LNCaP clone FGC (cell line): ENCODE data around the gene GTF2A1.
"Not testable (repeated sequence)": the region's sequence is repeated elsewhere in the genome, so short reads cannot be mapped to it uniquely, and the experiment has no call there.

Experiments used
- DNase-seq: peaks from one replicate; pipeline ENCODE4 v3.0.0-alpha.2; 2011; ENCODE audit warnings: low read depth
- H3K4me3 ChIP-seq: 2 replicates; pipeline ENCODE4 v1.5.1; 2011; ENCODE audit warnings: mild to moderate bottlenecking, low read depth, low read length, control low read depth
- CTCF ChIP-seq: IDR thresholded peaks from 2 replicates; pipeline ENCODE4 v1.5.1; 2012; ENCODE audit warnings: mild to moderate bottlenecking; ENCODE audit not compliant: control insufficient read depth, insufficient read depth; ENCODE audit errors: extremely low read depth

Gene GTF2A1

GRCh38 chr14:81246461-81247270 is 25.9 kb upstream of the GTF2A1 start:
- no peak overlapping the region for H3K4me3 ChIP-seq
- no peak for TF ChIP-seq CTCF
- no peak for DNase-seq

GRCh38 chr14:81245771-81246170 is 25.0 kb upstream of the GTF2A1 start:
- DNase-seq, result no peak
- H3K4me3 ChIP-seq, result no peak overlapping the region
- no peak for TF ChIP-seq CTCF

GRCh38 chr14:81244431-81244830 is 23.7 kb upstream of the GTF2A1 start:
- DNase-seq, H3K4me3 ChIP-seq: not testable (repeated sequence)

- no peak for TF ChIP-seq CTCF
- no peak for DNase-seq
- H3K4me3 ChIP-seq, result no peak overlapping the region
These were observed 22.7 kb upstream of the GTF2A1 start for GRCh38 chr14:81243499-81243898.

GRCh38 chr14:81236849-81237248 is 16.1 kb upstream of the GTF2A1 start:
- not testable (repeated sequence) for H3K4me3 ChIP-seq, DNase-seq

- no peak overlapping the region for H3K4me3 ChIP-seq
- no peak for DNase-seq
- TF ChIP-seq CTCF, result no peak
These were observed 15.4 kb upstream of the GTF2A1 start for GRCh38 chr14:81236138-81236537.

GRCh38 chr14:81235096-81235495 is 14.3 kb upstream of the GTF2A1 start:
- DNase-seq, result no peak
- no peak for TF ChIP-seq CTCF
- H3K4me3 ChIP-seq, result no peak overlapping the region

GRCh38 chr14:81234278-81234677 is 13.5 kb upstream of the GTF2A1 start:
- no peak for TF ChIP-seq CTCF
- no peak for DNase-seq
- no peak overlapping the region for H3K4me3 ChIP-seq
